ENCODE measurements around the gene SLC6A2.

Gene SLC6A2

DNA sequence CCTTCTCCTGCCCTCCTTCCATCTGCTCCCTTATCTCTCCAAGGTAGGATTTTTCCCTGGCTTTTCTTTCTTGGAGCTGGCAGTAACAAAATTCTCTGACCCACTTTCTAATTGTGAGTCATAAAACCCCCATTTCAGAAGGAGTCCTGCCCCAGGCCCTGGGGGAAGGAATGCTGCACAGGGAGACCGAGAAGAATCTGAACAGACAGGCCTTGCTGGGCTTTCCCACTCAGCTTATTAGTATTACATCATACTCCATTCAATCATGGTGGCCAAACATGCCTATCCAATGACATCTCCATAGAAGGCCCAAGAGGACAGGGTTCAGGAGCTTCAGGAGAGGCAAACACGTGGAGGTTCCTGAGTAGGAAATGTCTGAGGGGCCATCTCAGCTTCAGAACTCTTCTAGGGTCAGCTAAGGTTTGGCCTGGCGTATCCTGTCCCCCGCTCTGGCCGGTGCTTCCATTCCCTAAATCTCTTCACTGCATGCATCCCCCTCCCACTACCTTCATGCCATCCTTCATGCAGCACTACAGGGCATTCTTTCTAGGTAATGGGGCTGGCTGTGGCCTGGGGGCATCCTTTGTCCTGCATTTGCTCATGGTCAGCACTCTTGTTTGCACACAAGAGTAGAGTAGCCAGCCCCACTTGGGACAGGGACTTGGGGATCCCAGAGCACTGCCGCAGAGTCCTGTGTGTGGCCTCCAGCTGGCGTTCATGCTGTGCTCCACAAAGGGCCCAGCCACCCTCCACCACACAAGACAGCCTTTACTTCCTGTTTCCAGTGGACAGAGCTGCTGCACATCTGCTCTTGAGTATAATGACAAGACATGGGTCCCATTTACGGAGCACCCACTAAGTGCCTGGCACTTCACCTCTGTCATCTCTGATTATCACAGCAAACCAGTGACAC is 8.2 kb downstream of the SLC6A2 start:
- no peaks in the 10 kb centered on the region for H3K27me3 ChIP-seq (ENCODE audit: insufficient read depth, low read depth)
- no peak overlapping the region for H3K4me2 ChIP-seq
- H2AFZ ChIP-seq (ENCODE audit: low read depth) = no peak overlapping the region
- H3K36me3 ChIP-seq (ENCODE audit: insufficient read depth) = no peaks in the 10 kb centered on the region
- H3K27ac ChIP-seq = no peak overlapping the region
- no peaks in the 10 kb centered on the region for H3K4me1 ChIP-seq (ENCODE audit: low read depth, poor library complexity, severe bottlenecking)
- H3K79me2 ChIP-seq (ENCODE audit: insufficient read depth, low read depth) = no peaks in the 10 kb centered on the region
- H3K4me3 ChIP-seq (IDR thresholded peaks at IDR 0.05; ENCODE audit: insufficient read depth, low read depth, low read length) = no peak overlapping the region
- no peak overlapping the region for H3K9ac ChIP-seq
- TF ChIP-seq CTCF (conservative IDR thresholded peaks at IDR 0.05; ENCODE audit: low read depth, low read length) = no peak
- no peaks in the 10 kb centered on the region for H4K20me1 ChIP-seq (ENCODE audit: insufficient read depth)

DNA sequence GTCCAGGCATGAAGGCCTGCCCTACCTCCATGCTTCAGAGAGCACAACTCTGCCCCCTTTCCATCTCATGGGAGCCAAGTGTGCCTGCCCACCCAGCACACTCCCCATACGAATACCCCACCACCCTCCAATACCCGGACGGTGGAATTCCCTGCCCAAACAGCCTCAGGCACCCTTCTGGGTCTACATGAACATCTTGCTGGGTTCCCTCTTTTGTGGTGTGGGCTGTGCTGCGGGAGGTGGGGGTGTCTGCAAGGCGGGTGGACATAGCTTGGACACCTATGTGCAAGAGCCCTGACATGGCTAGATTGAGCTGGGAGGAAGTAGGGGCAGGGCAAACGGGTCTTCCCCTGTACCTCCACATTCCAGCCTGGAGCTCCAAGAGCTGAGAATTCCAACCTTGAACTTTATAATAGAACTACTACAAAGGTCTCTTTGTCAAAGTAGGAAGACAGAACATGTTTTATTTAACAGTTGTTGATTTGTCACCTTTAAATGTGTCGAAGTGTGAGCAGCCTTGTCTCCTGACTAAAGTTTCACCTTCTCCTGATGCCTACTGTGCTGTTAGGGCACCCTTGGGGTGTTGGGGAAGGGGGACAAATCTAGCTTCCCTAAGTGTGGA is 9.1 kb downstream of the SLC6A2 start:
- H3K27ac ChIP-seq = no peak overlapping the region
- no peak overlapping the region for H2AFZ ChIP-seq (ENCODE audit: low read depth)
- H3K4me3 ChIP-seq (IDR thresholded peaks at IDR 0.05; ENCODE audit: insufficient read depth, low read depth, low read length) = no peak overlapping the region
- H3K4me2 ChIP-seq = no peak overlapping the region
- no peaks in the 10 kb centered on the region for H3K79me2 ChIP-seq (ENCODE audit: insufficient read depth, low read depth)
- H4K20me1 ChIP-seq (ENCODE audit: insufficient read depth) = no peaks in the 10 kb centered on the region
- H3K4me1 ChIP-seq (ENCODE audit: low read depth, poor library complexity, severe bottlenecking) = no peaks in the 10 kb centered on the region
- no peak for TF ChIP-seq CTCF (conservative IDR thresholded peaks at IDR 0.05; ENCODE audit: low read depth, low read length)
- no peaks in the 10 kb centered on the region for H3K27me3 ChIP-seq (ENCODE audit: insufficient read depth, low read depth)
- no peak overlapping the region for H3K9ac ChIP-seq
- H3K36me3 ChIP-seq (ENCODE audit: insufficient read depth) = no peaks in the 10 kb centered on the region

GRCh38 chr16:55665511-55665910 is 9.7 kb downstream of the SLC6A2 start:
- no peaks in the 10 kb centered on the region for H3K27me3 ChIP-seq (ENCODE audit: insufficient read depth, low read depth)
- H3K36me3 ChIP-seq (ENCODE audit: insufficient read depth) = no peaks in the 10 kb centered on the region
- no peak overlapping the region for H2AFZ ChIP-seq (ENCODE audit: low read depth)
- no peak for TF ChIP-seq CTCF (conservative IDR thresholded peaks at IDR 0.05; ENCODE audit: low read depth, low read length)
- no peak overlapping the region for H3K4me3 ChIP-seq (IDR thresholded peaks at IDR 0.05; ENCODE audit: insufficient read depth, low read depth, low read length)
- H3K9ac ChIP-seq = no peak overlapping the region
- no peaks in the 10 kb centered on the region for H4K20me1 ChIP-seq (ENCODE audit: insufficient read depth)
- H3K79me2 ChIP-seq (ENCODE audit: insufficient read depth, low read depth) = no peaks in the 10 kb centered on the region
- no peak overlapping the region for H3K4me2 ChIP-seq
- H3K4me1 ChIP-seq (ENCODE audit: low read depth, poor library complexity, severe bottlenecking) = no peaks in the 10 kb centered on the region
- H3K27ac ChIP-seq = no peak overlapping the region

GRCh38 chr16:55666012-55666411 is 10.2 kb downstream of the SLC6A2 start:
- Histone ChIP-seq H3K79me2 (ENCODE audit: insufficient read depth, low read depth) (no peaks in the 10 kb centered on the region), H3K36me3 (ENCODE audit: insufficient read depth) (no peaks in the 10 kb centered on the region), H3K9ac (no peak overlapping the region), H3K27me3 (ENCODE audit: insufficient read depth, low read depth) (no peaks in the 10 kb centered on the region), H3K4me1 (ENCODE audit: low read depth, poor library complexity, severe bottlenecking) (no peaks in the 10 kb centered on the region), H3K4me3 (IDR thresholded peaks at IDR 0.05; ENCODE audit: insufficient read depth, low read depth, low read length) (no peak overlapping the region), H3K27ac (no peak overlapping the region), H2AFZ (ENCODE audit: low read depth) (no peak overlapping the region), H3K4me2 (no peak overlapping the region), H4K20me1 (ENCODE audit: insufficient read depth) (no peaks in the 10 kb centered on the region)
- no peak for TF ChIP-seq CTCF (conservative IDR thresholded peaks at IDR 0.05; ENCODE audit: low read depth, low read length)
